ENCODE results near the gene UVRAG. TPM values are rescaled to one million over a fixed set of nuclear protein-coding genes. Genes with fewer than 3 reads are reported as not detected.
"Not testable (repeated sequence)": the region's sequence is repeated elsewhere in the genome, so short reads cannot be mapped to it uniquely, and the experiment has no call there.

UVRAG gene
- polyA plus RNA-seq, 2 donors, result 3.1 to 3.8 TPM

GRCh38 chr11:75919525-75919924, 104.5 kb downstream of the UVRAG start:
- H3K27me3 ChIP-seq (ENCODE audit: control insufficient read depth in 1 of 2, insufficient read depth in 2 of 2, low read length in 2 of 2), result no peaks in the 10 kb centered on the region
- H3K36me3 ChIP-seq (ENCODE audit: control insufficient read depth in 2 of 2, insufficient read depth in 2 of 2, low read length in 1 of 2), result no peaks in the 10 kb centered on the region
- H3K27ac ChIP-seq (ENCODE audit: low read depth in 2 of 2, low read length in 1 of 2), result no peak overlapping the region
- no peaks in the 10 kb centered on the region for H3K9me3 ChIP-seq (ENCODE audit: control insufficient read depth in 2 of 2, insufficient read depth in 1 of 2, low read depth in 1 of 2, low read length in 1 of 2)
- 42 to 54% methylated on average over 2 of the region's 2 CpGs for WGBS, 2 donors
- no peaks in the 10 kb centered on the region for H3K4me1 ChIP-seq (ENCODE audit: control insufficient read depth in 2 of 2, insufficient read depth in 2 of 2, low read length in 1 of 2)
- no peak overlapping the region for H3K4me3 ChIP-seq (ENCODE audit: low read depth in 1 of 2, low read length in 2 of 2)

- no peaks in the 10 kb centered on the region for H3K36me3 ChIP-seq (ENCODE audit: control insufficient read depth in 2 of 2, insufficient read depth in 2 of 2, low read length in 1 of 2)
- no peaks in the 10 kb centered on the region for H3K9me3 ChIP-seq (ENCODE audit: control insufficient read depth in 2 of 2, insufficient read depth in 1 of 2, low read depth in 1 of 2, low read length in 1 of 2)
- H3K27ac ChIP-seq (ENCODE audit: low read depth in 2 of 2, low read length in 1 of 2), result no peak overlapping the region
- H3K4me3 ChIP-seq (ENCODE audit: low read depth in 1 of 2, low read length in 2 of 2), result no peak overlapping the region
- H3K4me1 ChIP-seq (ENCODE audit: control insufficient read depth in 2 of 2, insufficient read depth in 2 of 2, low read length in 1 of 2), result no peaks in the 10 kb centered on the region
- H3K27me3 ChIP-seq (ENCODE audit: control insufficient read depth in 1 of 2, insufficient read depth in 2 of 2, low read length in 2 of 2), result no peaks in the 10 kb centered on the region
- 72 to 78% methylated on average over 1 of the region's 1 CpG for WGBS, 2 donors
Measured at GRCh38 chr11:75920848-75921247, 105.8 kb downstream of the UVRAG start.

DNA sequence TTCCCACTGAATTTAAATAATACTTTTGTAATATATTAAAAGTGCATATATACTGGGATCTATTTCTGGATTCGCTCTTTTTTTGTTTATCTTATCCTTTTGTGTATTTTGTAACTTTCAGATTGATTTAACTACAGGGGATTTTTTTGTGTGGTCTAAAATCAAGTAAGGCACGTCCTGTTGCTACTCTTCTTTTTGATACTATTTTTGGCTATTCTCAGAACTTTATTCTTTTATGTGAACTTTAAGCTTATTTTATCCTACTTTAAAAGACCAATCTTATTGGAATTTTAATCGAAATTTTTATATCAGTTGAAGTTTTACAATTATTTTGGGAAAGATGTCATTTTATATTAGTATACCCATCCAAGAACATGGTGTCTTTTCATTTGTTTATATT, 106.8 kb downstream of the UVRAG start:
- 77 to 79% methylated on average over 3 of the region's 3 CpGs for WGBS, 2 donors
- no peak overlapping the region for H3K4me3 ChIP-seq (ENCODE audit: low read depth in 1 of 2, low read length in 2 of 2)
- no peak overlapping the region for H3K27ac ChIP-seq (ENCODE audit: low read depth in 2 of 2, low read length in 1 of 2)
- H3K9me3 ChIP-seq (ENCODE audit: control insufficient read depth in 2 of 2, insufficient read depth in 1 of 2, low read depth in 1 of 2, low read length in 1 of 2), result no peaks in the 10 kb centered on the region
- no peaks in the 10 kb centered on the region for H3K27me3 ChIP-seq (ENCODE audit: control insufficient read depth in 1 of 2, insufficient read depth in 2 of 2, low read length in 2 of 2)
- no peaks in the 10 kb centered on the region for H3K36me3 ChIP-seq (ENCODE audit: control insufficient read depth in 2 of 2, insufficient read depth in 2 of 2, low read length in 1 of 2)
- H3K4me1 ChIP-seq (ENCODE audit: control insufficient read depth in 2 of 2, insufficient read depth in 2 of 2, low read length in 1 of 2), result no peaks in the 10 kb centered on the region

DNA sequence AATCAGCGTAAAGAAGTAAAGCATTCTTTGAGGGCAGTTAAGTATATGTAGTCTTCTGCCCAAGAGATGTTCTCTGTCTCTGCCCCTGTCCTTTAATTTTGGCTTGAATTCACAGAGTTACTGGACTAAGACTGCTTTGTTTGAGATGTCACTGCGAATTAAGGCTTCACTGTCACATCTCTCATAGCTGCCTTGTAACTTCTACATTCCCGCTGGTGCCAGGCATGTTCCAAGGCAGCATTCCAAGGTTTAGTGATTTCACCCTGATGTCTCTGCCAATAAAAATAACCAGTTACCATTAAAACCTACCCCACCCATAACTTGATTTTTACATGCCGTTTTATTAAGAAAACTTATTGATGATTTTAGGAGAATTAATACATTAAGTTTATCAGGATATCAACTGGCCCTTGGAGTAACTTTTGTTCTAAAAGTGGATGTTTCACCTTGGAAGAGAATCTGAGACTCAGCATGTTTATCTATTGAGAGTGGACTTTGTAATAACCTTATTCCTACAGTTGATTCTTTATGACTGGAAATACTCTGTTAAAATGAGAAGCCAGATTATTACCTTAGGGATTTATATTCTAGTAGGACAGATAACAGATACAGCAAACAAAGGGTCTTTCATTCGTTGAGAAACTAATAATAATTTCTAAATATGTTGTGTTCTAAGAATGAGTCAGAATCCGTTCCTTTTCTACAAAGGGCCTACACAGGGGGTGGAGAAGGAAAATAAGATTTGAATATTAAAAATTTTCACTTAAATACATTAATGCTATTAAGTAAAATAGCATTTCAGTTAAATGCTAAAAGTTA, 110.2 kb downstream of the UVRAG start:
- 41 to 44% methylated on average over 6 of the region's 6 CpGs for WGBS, 2 donors
- Histone ChIP-seq H3K9me3 (ENCODE audit: control insufficient read depth in 2 of 2, insufficient read depth in 1 of 2, low read depth in 1 of 2, low read length in 1 of 2) (no peaks in the 10 kb centered on the region), H3K4me1 (ENCODE audit: control insufficient read depth in 2 of 2, insufficient read depth in 2 of 2, low read length in 1 of 2) (no peaks in the 10 kb centered on the region), H3K27ac (ENCODE audit: low read depth in 2 of 2, low read length in 1 of 2) (peak overlapping the region in 1 of 2 donors; percentile 22), H3K36me3 (ENCODE audit: control insufficient read depth in 2 of 2, insufficient read depth in 2 of 2, low read length in 1 of 2) (no peaks in the 10 kb centered on the region), H3K27me3 (ENCODE audit: control insufficient read depth in 1 of 2, insufficient read depth in 2 of 2, low read length in 2 of 2) (no peaks in the 10 kb centered on the region), H3K4me3 (ENCODE audit: low read depth in 1 of 2, low read length in 2 of 2) (no peak overlapping the region)

DNA sequence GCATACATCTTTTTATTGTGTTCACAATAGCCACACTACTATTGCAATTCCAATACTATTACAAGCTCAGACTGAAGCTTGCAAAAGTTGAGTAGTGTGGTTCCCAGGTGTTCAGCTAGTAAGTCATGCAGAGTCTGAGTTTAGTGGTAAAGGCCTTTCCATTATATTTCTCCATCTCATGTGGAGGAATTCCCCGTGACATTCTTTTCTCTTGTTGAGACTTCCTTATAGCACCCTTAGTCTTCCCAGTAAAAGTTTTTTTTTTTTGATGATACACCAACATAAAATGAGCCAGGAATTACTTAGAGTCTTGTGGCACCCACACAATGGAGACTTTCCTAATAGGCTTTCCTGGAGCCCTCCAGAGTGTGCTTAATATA, 110.8 kb downstream of the UVRAG start:
- WGBS, 2 donors, result 87 to 96% methylated on average over 1 of the region's 1 CpG

GRCh38 chr11:75929706-75930105, 114.7 kb downstream of the UVRAG start:
- H3K27ac ChIP-seq (ENCODE audit: low read depth in 2 of 2, low read length in 1 of 2), result no peak overlapping the region
- H3K36me3 ChIP-seq (ENCODE audit: control insufficient read depth in 2 of 2, insufficient read depth in 2 of 2, low read length in 1 of 2), result no peaks in the 10 kb centered on the region
- 89 to 97% methylated on average over 4 of the region's 4 CpGs for WGBS, 2 donors
- H3K9me3 ChIP-seq (ENCODE audit: control insufficient read depth in 2 of 2, insufficient read depth in 1 of 2, low read depth in 1 of 2, low read length in 1 of 2), result no peaks in the 10 kb centered on the region
- no peaks in the 10 kb centered on the region for H3K4me1 ChIP-seq (ENCODE audit: control insufficient read depth in 2 of 2, insufficient read depth in 2 of 2, low read length in 1 of 2)
- H3K4me3 ChIP-seq (ENCODE audit: low read depth in 1 of 2, low read length in 2 of 2), result no peak overlapping the region
- H3K27me3 ChIP-seq (ENCODE audit: control insufficient read depth in 1 of 2, insufficient read depth in 2 of 2, low read length in 2 of 2), result no peaks in the 10 kb centered on the region

More for the DNA sequence above, 110.8 kb downstream of the UVRAG start:
- Histone ChIP-seq H3K4me3 (ENCODE audit: low read depth in 1 of 2, low read length in 2 of 2) (no peak overlapping the region), H3K9me3 (ENCODE audit: control insufficient read depth in 2 of 2, insufficient read depth in 1 of 2, low read depth in 1 of 2, low read length in 1 of 2) (no peaks in the 10 kb centered on the region), H3K36me3 (ENCODE audit: control insufficient read depth in 2 of 2, insufficient read depth in 2 of 2, low read length in 1 of 2) (no peaks in the 10 kb centered on the region), H3K27me3 (ENCODE audit: control insufficient read depth in 1 of 2, insufficient read depth in 2 of 2, low read length in 2 of 2) (no peaks in the 10 kb centered on the region), H3K4me1 (ENCODE audit: control insufficient read depth in 2 of 2, insufficient read depth in 2 of 2, low read length in 1 of 2) (no peaks in the 10 kb centered on the region), H3K27ac (ENCODE audit: low read depth in 2 of 2, low read length in 1 of 2) (no peak overlapping the region)

GRCh38 chr11:75930534-75930933, 115.5 kb downstream of the UVRAG start:
- H3K4me1 ChIP-seq (ENCODE audit: control insufficient read depth in 2 of 2, insufficient read depth in 2 of 2, low read length in 1 of 2), result no peaks in the 10 kb centered on the region
- H3K4me3 ChIP-seq (ENCODE audit: low read depth in 1 of 2, low read length in 2 of 2), result no peak overlapping the region
- no peak overlapping the region for H3K27ac ChIP-seq (ENCODE audit: low read depth in 2 of 2, low read length in 1 of 2)
- H3K9me3 ChIP-seq (ENCODE audit: control insufficient read depth in 2 of 2, insufficient read depth in 1 of 2, low read depth in 1 of 2, low read length in 1 of 2), result no peaks in the 10 kb centered on the region
- WGBS, 2 donors, result 75 to 86% methylated on average over 5 of the region's 5 CpGs
- H3K27me3 ChIP-seq (ENCODE audit: control insufficient read depth in 1 of 2, insufficient read depth in 2 of 2, low read length in 2 of 2), result no peaks in the 10 kb centered on the region
- H3K36me3 ChIP-seq (ENCODE audit: control insufficient read depth in 2 of 2, insufficient read depth in 2 of 2, low read length in 1 of 2), result no peaks in the 10 kb centered on the region

DNA sequence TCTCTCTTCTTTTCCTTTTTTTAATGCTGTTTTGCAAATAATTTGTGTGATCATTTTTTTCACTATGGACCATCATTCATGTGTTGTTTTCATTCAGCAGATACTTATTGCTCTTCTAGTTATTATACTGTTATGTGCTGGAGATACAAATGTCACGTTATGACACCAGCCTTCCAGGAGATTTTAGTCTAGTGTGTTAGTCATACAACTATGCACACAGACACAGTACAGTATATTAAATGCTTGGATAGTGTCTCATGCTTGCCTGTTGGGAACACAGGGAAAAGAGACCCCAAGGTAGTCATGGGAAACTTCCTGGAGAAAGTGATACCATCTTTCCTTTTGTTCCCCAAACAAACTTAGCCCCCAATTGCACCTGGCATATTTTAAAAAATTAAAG, 116.1 kb downstream of the UVRAG start:
- Histone ChIP-seq H3K27ac (ENCODE audit: low read depth in 2 of 2, low read length in 1 of 2) (no peak overlapping the region), H3K4me1 (ENCODE audit: control insufficient read depth in 2 of 2, insufficient read depth in 2 of 2, low read length in 1 of 2) (no peaks in the 10 kb centered on the region), H3K9me3 (ENCODE audit: control insufficient read depth in 2 of 2, insufficient read depth in 1 of 2, low read depth in 1 of 2, low read length in 1 of 2) (no peaks in the 10 kb centered on the region), H3K27me3 (ENCODE audit: control insufficient read depth in 1 of 2, insufficient read depth in 2 of 2, low read length in 2 of 2) (no peaks in the 10 kb centered on the region), H3K36me3 (ENCODE audit: control insufficient read depth in 2 of 2, insufficient read depth in 2 of 2, low read length in 1 of 2) (no peaks in the 10 kb centered on the region), H3K4me3 (ENCODE audit: low read depth in 1 of 2, low read length in 2 of 2) (no peak overlapping the region)
- WGBS, 2 donors, result 88 to 94% methylated on average over 1 of the region's 1 CpG

DNA sequence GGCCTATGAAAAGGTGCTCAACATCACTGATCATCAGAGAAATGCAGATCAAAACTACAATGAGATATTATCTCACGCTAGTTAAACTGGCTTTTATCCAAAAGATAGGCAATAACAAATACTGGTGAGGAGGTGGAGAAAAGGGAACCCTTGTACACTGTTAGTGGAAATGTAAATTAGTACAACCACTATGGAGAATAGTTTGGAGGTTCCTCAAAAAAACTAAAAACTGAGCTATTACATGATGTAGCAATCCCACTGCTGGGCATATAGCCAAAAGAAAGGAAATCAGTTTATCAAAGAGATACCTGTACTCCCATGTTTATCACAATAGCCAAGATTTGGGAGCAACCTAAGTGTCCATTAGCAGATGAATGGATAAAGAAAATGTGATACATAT, 118.7 kb downstream of the UVRAG start:
- not testable (repeated sequence) for H3K27me3 ChIP-seq (ENCODE audit: control insufficient read depth in 1 of 2, insufficient read depth in 2 of 2, low read length in 2 of 2); H3K36me3 ChIP-seq (ENCODE audit: control insufficient read depth in 2 of 2, insufficient read depth in 2 of 2, low read length in 1 of 2); H3K4me1 ChIP-seq (ENCODE audit: control insufficient read depth in 2 of 2, insufficient read depth in 2 of 2, low read length in 1 of 2); H3K27ac ChIP-seq (ENCODE audit: low read depth in 2 of 2, low read length in 1 of 2); H3K9me3 ChIP-seq (ENCODE audit: control insufficient read depth in 2 of 2, insufficient read depth in 1 of 2, low read depth in 1 of 2, low read length in 1 of 2); H3K4me3 ChIP-seq (ENCODE audit: low read depth in 1 of 2, low read length in 2 of 2)
- WGBS, 2 donors, result 69 to 88% methylated on average over 1 of the region's 1 CpG

DNA sequence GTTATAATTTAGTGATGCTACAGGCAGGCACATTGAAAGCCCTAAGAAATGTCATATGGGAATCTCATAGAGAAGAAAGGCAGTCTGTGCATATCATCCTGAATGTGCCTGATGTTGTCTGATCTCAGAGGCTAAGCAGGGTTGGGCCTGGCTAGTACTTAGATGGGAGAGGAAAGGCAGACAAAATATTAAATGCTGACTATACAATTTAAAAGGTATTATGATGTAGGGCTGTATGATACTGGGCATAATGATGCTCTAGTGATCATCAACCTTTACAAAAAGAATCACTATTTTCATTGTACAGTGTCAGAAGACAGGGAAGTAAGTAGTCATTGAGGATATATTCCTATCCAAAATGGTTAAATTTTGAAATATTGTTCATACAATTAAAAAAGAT, 119.8 kb downstream of the UVRAG start:
- Histone ChIP-seq H3K9me3 (ENCODE audit: control insufficient read depth in 2 of 2, insufficient read depth in 1 of 2, low read depth in 1 of 2, low read length in 1 of 2) (no peaks in the 10 kb centered on the region), H3K4me1 (ENCODE audit: control insufficient read depth in 2 of 2, insufficient read depth in 2 of 2, low read length in 1 of 2) (no peaks in the 10 kb centered on the region), H3K36me3 (ENCODE audit: control insufficient read depth in 2 of 2, insufficient read depth in 2 of 2, low read length in 1 of 2) (no peaks in the 10 kb centered on the region), H3K27me3 (ENCODE audit: control insufficient read depth in 1 of 2, insufficient read depth in 2 of 2, low read length in 2 of 2) (no peaks in the 10 kb centered on the region), H3K27ac (ENCODE audit: low read depth in 2 of 2, low read length in 1 of 2) (no peak overlapping the region), H3K4me3 (ENCODE audit: low read depth in 1 of 2, low read length in 2 of 2) (no peak overlapping the region)
